ENCODE results near the gene PLPP7. TPM values are rescaled to one million over a fixed set of nuclear protein-coding genes. Genes with fewer than 3 reads are reported as not detected.

PLPP7 gene
- total RNA-seq, 1 donor from 2014 or later = 0.20 TPM

- Histone ChIP-seq H2AFZ (ENCODE audit: low read depth, low read length) (peak overlapping the region; percentile 1), H4K20me1 (ENCODE audit: insufficient read depth, low read length) (no peaks in the 10 kb centered on the region), H3K9me3 (ENCODE audit: insufficient read depth, low read depth, low read length) (no peaks in the 10 kb centered on the region), H3K4me1 (ENCODE audit: insufficient read depth, low read length) (no peaks in the 10 kb centered on the region), H3K4me2 (ENCODE audit: low read length) (no peak overlapping the region), H3K4me3 (ENCODE audit: insufficient read depth, low read depth, low read length) (no peak overlapping the region), H3K27ac (ENCODE audit: low read depth, low read length) (no peak overlapping the region), H3K36me3 (ENCODE audit: insufficient read depth, low read length) (no peaks in the 10 kb centered on the region), H3K27me3 (ENCODE audit: insufficient read depth, low read length) (peaks cover 6% of the 10 kb centered on the region), H3K9ac (ENCODE audit: low read length) (no peak overlapping the region), H3K79me2 (ENCODE audit: insufficient read depth, low read length) (no peaks in the 10 kb centered on the region)
- Mint-ChIP-seq H3K27ac (ENCODE audit: unreplicated experiment) (no peak overlapping the region), H3K4me3 (ENCODE audit: unreplicated experiment) (no peak overlapping the region), H3K27me3 (ENCODE audit: low read depth, unreplicated experiment) (peaks cover 22% of the 10 kb centered on the region), H3K4me1 (ENCODE audit: low read depth, unreplicated experiment) (no peaks in the 10 kb centered on the region), H3K36me3 (ENCODE audit: low read depth, unreplicated experiment) (peaks cover 5% of the 10 kb centered on the region), H3K9me3 (ENCODE audit: unreplicated experiment) (no peaks in the 10 kb centered on the region)
- TF ChIP-seq, protein P1, sequence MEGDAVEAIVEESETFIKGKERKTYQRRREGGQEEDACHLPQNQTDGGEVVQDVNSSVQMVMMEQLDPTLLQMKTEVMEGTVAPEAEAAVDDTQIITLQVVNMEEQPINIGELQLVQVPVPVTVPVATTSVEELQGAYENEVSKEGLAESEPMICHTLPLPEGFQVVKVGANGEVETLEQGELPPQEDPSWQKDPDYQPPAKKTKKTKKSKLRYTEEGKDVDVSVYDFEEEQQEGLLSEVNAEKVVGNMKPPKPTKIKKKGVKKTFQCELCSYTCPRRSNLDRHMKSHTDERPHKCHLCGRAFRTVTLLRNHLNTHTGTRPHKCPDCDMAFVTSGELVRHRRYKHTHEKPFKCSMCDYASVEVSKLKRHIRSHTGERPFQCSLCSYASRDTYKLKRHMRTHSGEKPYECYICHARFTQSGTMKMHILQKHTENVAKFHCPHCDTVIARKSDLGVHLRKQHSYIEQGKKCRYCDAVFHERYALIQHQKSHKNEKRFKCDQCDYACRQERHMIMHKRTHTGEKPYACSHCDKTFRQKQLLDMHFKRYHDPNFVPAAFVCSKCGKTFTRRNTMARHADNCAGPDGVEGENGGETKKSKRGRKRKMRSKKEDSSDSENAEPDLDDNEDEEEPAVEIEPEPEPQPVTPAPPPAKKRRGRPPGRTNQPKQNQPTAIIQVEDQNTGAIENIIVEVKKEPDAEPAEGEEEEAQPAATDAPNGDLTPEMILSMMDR (IDR thresholded peaks at IDR 0.05; ENCODE audit: insufficient read depth, low read depth, low read length) = no peak
- TF ChIP-seq EZH2 (IDR thresholded peaks at IDR 0.05; ENCODE audit: insufficient read depth, low read length) = no peak
- FAIRE-seq = no peak
- DNase-seq (ENCODE audit: low read depth) = no peak
These were observed 21.5 kb downstream of the PLPP7 start for GRCh38 chr9:131310833-131311554.

GRCh38 chr9:131312246-131312645 is 22.7 kb downstream of the PLPP7 start:
- no peak for TF ChIP-seq EZH2 (IDR thresholded peaks at IDR 0.05; ENCODE audit: insufficient read depth, low read length)
- TF ChIP-seq, protein P1 (IDR thresholded peaks at IDR 0.05; ENCODE audit: insufficient read depth, low read depth, low read length) = no peak
- Histone ChIP-seq H3K4me2 (ENCODE audit: low read length) (no peak overlapping the region), H4K20me1 (ENCODE audit: insufficient read depth, low read length) (no peaks in the 10 kb centered on the region), H3K9ac (ENCODE audit: low read length) (no peak overlapping the region), H3K27me3 (ENCODE audit: insufficient read depth, low read length) (peaks cover 8% of the 10 kb centered on the region), H3K27ac (ENCODE audit: low read depth, low read length) (no peak overlapping the region), H3K36me3 (ENCODE audit: insufficient read depth, low read length) (no peaks in the 10 kb centered on the region), H3K4me1 (ENCODE audit: insufficient read depth, low read length) (no peaks in the 10 kb centered on the region), H2AFZ (ENCODE audit: low read depth, low read length) (no peak overlapping the region), H3K9me3 (ENCODE audit: insufficient read depth, low read depth, low read length) (no peaks in the 10 kb centered on the region), H3K79me2 (ENCODE audit: insufficient read depth, low read length) (no peaks in the 10 kb centered on the region), H3K4me3 (ENCODE audit: insufficient read depth, low read depth, low read length) (no peak overlapping the region)
- DNase-seq (ENCODE audit: low read depth) (no peak), FAIRE-seq (no peak)
- Mint-ChIP-seq H3K27ac (ENCODE audit: unreplicated experiment) (no peak overlapping the region), H3K4me3 (ENCODE audit: unreplicated experiment) (no peak overlapping the region), H3K27me3 (ENCODE audit: low read depth, unreplicated experiment) (peaks cover 26% of the 10 kb centered on the region), H3K36me3 (ENCODE audit: low read depth, unreplicated experiment) (no peaks in the 10 kb centered on the region), H3K4me1 (ENCODE audit: low read depth, unreplicated experiment) (no peaks in the 10 kb centered on the region), H3K9me3 (ENCODE audit: unreplicated experiment) (no peaks in the 10 kb centered on the region)

Data from astrocyte (in vitro differentiated cells and primary cell).